ENCODE data around the gene SNAPC1.
"Not testable (repeated sequence)": the region's sequence is repeated elsewhere in the genome, so short reads cannot be mapped to it uniquely, and the experiment has no call there.

The SNAPC1 gene

GRCh38 chr14:61750708-61751474, 11.3 kb upstream of the SNAPC1 start:
- peak overlapping the region; percentile 49 for H3K27ac ChIP-seq
- no peak for TF ChIP-seq CTCF (conservative IDR thresholded peaks at IDR 0.05)

DNA sequence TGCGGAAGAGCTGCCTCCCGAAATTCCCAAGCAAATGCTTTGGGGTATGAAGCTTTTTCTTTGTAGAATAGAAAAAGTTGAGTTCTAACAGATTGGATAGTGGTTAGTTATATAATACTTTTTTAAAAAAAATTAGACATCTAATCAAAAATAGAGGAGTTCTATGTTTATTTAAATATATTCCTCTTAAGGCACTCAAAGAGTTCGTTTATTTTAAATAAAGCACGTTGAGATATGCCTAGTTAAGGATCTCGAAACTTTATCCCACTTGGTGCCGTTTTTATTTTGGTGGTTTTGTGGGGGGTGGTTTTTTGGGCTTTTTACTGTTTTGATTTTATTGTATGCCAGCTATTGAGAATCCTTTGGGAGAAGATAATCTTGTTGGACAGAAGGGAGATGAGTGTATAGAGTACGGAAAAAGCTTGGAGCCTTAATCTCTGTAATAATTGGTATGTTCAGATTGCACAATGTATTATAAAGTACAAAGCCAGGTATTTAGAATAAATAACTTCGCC, 10.7 kb upstream of the SNAPC1 start:
- peak overlapping the region; percentile 49 for H3K27ac ChIP-seq
- TF ChIP-seq CTCF (conservative IDR thresholded peaks at IDR 0.05), result no peak

GRCh38 chr14:61752626-61753025, 9.6 kb upstream of the SNAPC1 start:
- TF ChIP-seq CTCF (conservative IDR thresholded peaks at IDR 0.05), result no peak
- peak overlapping the region; percentile 28; the same call in 1 of the 2 replicates for H3K27ac ChIP-seq

DNA sequence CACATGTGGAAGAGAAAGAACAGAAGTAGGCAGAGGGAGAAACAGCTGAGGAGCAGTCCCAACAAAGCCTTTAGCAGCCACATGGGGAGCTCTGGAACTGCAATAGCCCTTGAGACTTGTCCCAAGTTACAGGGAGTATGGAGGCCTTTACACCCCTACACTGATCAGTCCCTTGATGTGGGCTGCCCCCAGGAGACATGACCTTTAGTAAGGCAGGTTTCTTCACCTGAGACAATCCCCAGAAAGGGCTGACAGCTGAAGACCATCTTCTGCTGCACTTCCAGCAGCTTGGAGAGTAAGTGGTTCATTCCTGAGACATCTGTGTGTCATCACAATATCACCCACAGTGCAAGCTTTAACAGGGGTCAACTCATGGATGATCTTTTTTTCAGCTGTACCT, 8.6 kb upstream of the SNAPC1 start:
- H3K27ac ChIP-seq, result no peak overlapping the region
- TF ChIP-seq CTCF (conservative IDR thresholded peaks at IDR 0.05), result no peak

GRCh38 chr14:61754627-61755381, 7.4 kb upstream of the SNAPC1 start:
- TF ChIP-seq CTCF (conservative IDR thresholded peaks at IDR 0.05), result no peak
- no peak overlapping the region for H3K27ac ChIP-seq

- not testable (repeated sequence) for H3K27ac ChIP-seq
These were observed 6.9 kb upstream of the SNAPC1 start for GRCh38 chr14:61755382-61755742.

- no peak for TF ChIP-seq CTCF (conservative IDR thresholded peaks at IDR 0.05)
- H3K27ac ChIP-seq, result no peak overlapping the region
These were observed 6.1 kb upstream of the SNAPC1 start for GRCh38 chr14:61756135-61756534.

- TF ChIP-seq CTCF (conservative IDR thresholded peaks at IDR 0.05), result no peak
- H3K27ac ChIP-seq, result no peak overlapping the region
These were observed 2.3 kb upstream of the SNAPC1 start for GRCh38 chr14:61759878-61760277.

All from VCaP (cell line).